ENCODE data around the gene RAB40C. TPM values are rescaled to one million over a fixed set of nuclear protein-coding genes. Genes with fewer than 3 reads are reported as not detected.

RAB40C gene
- total RNA-seq, 6 donors from 2014 or later = 40.5 to 101 (median 61.5) TPM

- H3K9me3 ChIP-seq = no peaks in the 10 kb centered on the region
- DNase-seq (peak; percentile 65 to 90), ATAC-seq (ENCODE audit: low FRiP score in 2 of 2) (peak in 1 of 2 donors; percentile 3)
- peak within 1 kb of the TSS; percentile 60 to 80 (median 64) for H3K27ac ChIP-seq
- peak within 1 kb of the TSS in 1 of 4 donors; percentile 12 for H3K4me3 ChIP-seq
- peaks cover 6 to 49% (median 42%) of the 10 kb centered on the region in 4 donors for H3K36me3 ChIP-seq
- H3K4me1 ChIP-seq = peaks cover 23 to 66% (median 55%) of the 10 kb centered on the region in 4 donors
- H3K27me3 ChIP-seq = no peaks in the 10 kb centered on the region
- TF ChIP-seq, protein P1, sequence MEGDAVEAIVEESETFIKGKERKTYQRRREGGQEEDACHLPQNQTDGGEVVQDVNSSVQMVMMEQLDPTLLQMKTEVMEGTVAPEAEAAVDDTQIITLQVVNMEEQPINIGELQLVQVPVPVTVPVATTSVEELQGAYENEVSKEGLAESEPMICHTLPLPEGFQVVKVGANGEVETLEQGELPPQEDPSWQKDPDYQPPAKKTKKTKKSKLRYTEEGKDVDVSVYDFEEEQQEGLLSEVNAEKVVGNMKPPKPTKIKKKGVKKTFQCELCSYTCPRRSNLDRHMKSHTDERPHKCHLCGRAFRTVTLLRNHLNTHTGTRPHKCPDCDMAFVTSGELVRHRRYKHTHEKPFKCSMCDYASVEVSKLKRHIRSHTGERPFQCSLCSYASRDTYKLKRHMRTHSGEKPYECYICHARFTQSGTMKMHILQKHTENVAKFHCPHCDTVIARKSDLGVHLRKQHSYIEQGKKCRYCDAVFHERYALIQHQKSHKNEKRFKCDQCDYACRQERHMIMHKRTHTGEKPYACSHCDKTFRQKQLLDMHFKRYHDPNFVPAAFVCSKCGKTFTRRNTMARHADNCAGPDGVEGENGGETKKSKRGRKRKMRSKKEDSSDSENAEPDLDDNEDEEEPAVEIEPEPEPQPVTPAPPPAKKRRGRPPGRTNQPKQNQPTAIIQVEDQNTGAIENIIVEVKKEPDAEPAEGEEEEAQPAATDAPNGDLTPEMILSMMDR (IDR thresholded peaks at IDR 0.05) = no peak
- TF ChIP-seq POLR2AphosphoS5 (IDR thresholded peaks at IDR 0.05) = no peak
- TF ChIP-seq POLR2A (IDR thresholded peaks at IDR 0.05) = peak in 1 of 4 donors; percentile 27
- WGBS, 2 donors = 5 to 12% methylated on average over 4 to 11 of the region's 23 CpGs
These were observed 41.0 kb downstream of the RAB40C start, which contains the start of gene WFIKKN1 for GRCh38 chr16:630815-631405. Gene WFIKKN1 (plus strand): TSS chr16:630985. CDS start chr16:631254, 269 bp downstream.

- no peak for ATAC-seq (ENCODE audit: low FRiP score in 2 of 2)
- peaks cover 23 to 64% (median 54%) of the 10 kb centered on the region in 4 donors for H3K4me1 ChIP-seq
- peaks cover 5 to 39% (median 33%) of the 10 kb centered on the region in 4 donors for H3K36me3 ChIP-seq
- no peak overlapping the region for H3K27ac ChIP-seq
- TF ChIP-seq, protein P1 (IDR thresholded peaks at IDR 0.05) = no peak
- TF ChIP-seq POLR2A (IDR thresholded peaks at IDR 0.05) = no peak
- no peak for TF ChIP-seq EP300 (IDR thresholded peaks at IDR 0.05)
- TF ChIP-seq POLR2AphosphoS5 (IDR thresholded peaks at IDR 0.05) = no peak
- no peaks in the 10 kb centered on the region for H3K27me3 ChIP-seq
- H3K9me3 ChIP-seq = no peaks in the 10 kb centered on the region
- no peak overlapping the region for H3K4me3 ChIP-seq
- 66 to 76% methylated on average over 7 to 9 of the region's 9 CpGs for WGBS, 2 donors
- no peak for DNase-seq
These were observed 42.0 kb downstream of the RAB40C start for GRCh38 chr16:631808-632358.

GRCh38 chr16:632486-633335 lies 42.8 kb downstream of the RAB40C start:
- Histone ChIP-seq H3K36me3 (peaks cover 0 to 31% (median 26%) of the 10 kb centered on the region in 4 donors), H3K27ac (no peak overlapping the region), H3K4me1 (peaks cover 28 to 63% (median 54%) of the 10 kb centered on the region in 4 donors), H3K9me3 (no peaks in the 10 kb centered on the region), H3K4me3 (no peak overlapping the region), H3K27me3 (no peaks in the 10 kb centered on the region)
- ATAC-seq (ENCODE audit: low FRiP score in 2 of 2) (no peak), DNase-seq (peak in 1 of 2 donors; percentile 87)
- WGBS, 2 donors = 95 to 98% methylated on average over 11 to 58 of the region's 67 CpGs
- no peak for TF ChIP-seq EP300 (IDR thresholded peaks at IDR 0.05)
- TF ChIP-seq, protein P1 (IDR thresholded peaks at IDR 0.05) = no peak
- TF ChIP-seq POLR2AphosphoS5 (IDR thresholded peaks at IDR 0.05) = no peak
- TF ChIP-seq POLR2A (IDR thresholded peaks at IDR 0.05) = no peak

- H3K36me3 ChIP-seq = peaks cover 0 to 23% (median 19%) of the 10 kb centered on the region in 4 donors
- H3K4me3 ChIP-seq = no peak overlapping the region
- TF ChIP-seq POLR2A (IDR thresholded peaks at IDR 0.05) = no peak
- TF ChIP-seq, protein P1 (IDR thresholded peaks at IDR 0.05) = no peak
- TF ChIP-seq EP300 (IDR thresholded peaks at IDR 0.05) = no peak
- no peak for TF ChIP-seq POLR2AphosphoS5 (IDR thresholded peaks at IDR 0.05)
- H3K9me3 ChIP-seq = no peaks in the 10 kb centered on the region
- H3K27ac ChIP-seq = no peak overlapping the region
- DNase-seq (peak in 1 of 2 donors; percentile 88), ATAC-seq (ENCODE audit: low FRiP score in 2 of 2) (no peak)
- 94 to 97% methylated on average over 23 to 68 of the region's 74 CpGs for WGBS, 2 donors
- no peaks in the 10 kb centered on the region for H3K27me3 ChIP-seq
- peaks cover 29 to 62% (median 51%) of the 10 kb centered on the region in 4 donors for H3K4me1 ChIP-seq
These were observed 43.6 kb downstream of the RAB40C start for GRCh38 chr16:633336-634050.
